GM12874 (cell line): ENCODE measurements around the gene STRC.
"Not testable (repeated sequence)": the region's sequence is repeated elsewhere in the genome, so short reads cannot be mapped to it uniquely, and the experiment has no call there.

ENCODE experiments used
- CTCF ChIP-seq: IDR thresholded peaks from 2 replicates; pipeline ENCODE4 v1.5.1; 2011; ENCODE audit warnings: low read depth, mild to moderate bottlenecking, control low read depth, low read length, moderate library complexity; ENCODE audit not compliant: insufficient read depth

The STRC gene

GRCh38 chr15:43618700-43619099 is at the start of gene STRC:
TSS of gene STRC (minus strand) at chr15:43618800. CDS start at chr15:43618722, 78 bp downstream.
- not testable (repeated sequence) for TF ChIP-seq CTCF

GRCh38 chr15:43648649-43649429 is 30.2 kb upstream of the STRC start, which contains the start of gene CATSPER2:
TSS of gene CATSPER2 (minus strand) at chr15:43648844. CDS start at chr15:43648061, 783 bp downstream.
- no peak for TF ChIP-seq CTCF

GRCh38 chr15:43625106-43625505 is 6.5 kb upstream of the STRC start:
- no peak for TF ChIP-seq CTCF

GRCh38 chr15:43593328-43594190 is 25.0 kb downstream of the STRC start, which contains the start of gene CKMT1B:
TSS of gene CKMT1B (plus strand) at chr15:43594027. CDS start at chr15:43594219, 192 bp downstream.
- TF ChIP-seq CTCF, result not testable (repeated sequence)

- TF ChIP-seq CTCF, result not testable (repeated sequence)
Measured at GRCh38 chr15:43589778-43590466, 28.7 kb downstream of the STRC start, which contains the start of gene PPIP5K1. TSS of gene PPIP5K1 (minus strand) at chr15:43590208. CDS start at chr15:43584504, 5,704 bp downstream.

- no peak for TF ChIP-seq CTCF
Measured at GRCh38 chr15:43552986-43553385, 65.6 kb downstream of the STRC start.
